CD4-positive, alpha-beta T cell treated with Interferon gamma for 1 hour (primary cell): ENCODE results near the gene THTPA.

Experiments used
- DNase-seq: peaks from one replicate; pipeline ENCODE4 v3.0.0-alpha.2; 2020

Gene THTPA

GRCh38 chr14:23556700-23557440, 799 bp downstream of the THTPA start:
- no peak for DNase-seq

- DNase-seq, result no peak
These were observed 1.4 kb downstream of the THTPA start for GRCh38 chr14:23557521-23557920.

GRCh38 chr14:23557946-23558345, 1.9 kb downstream of the THTPA start:
- DNase-seq, result no peak

- no peak for DNase-seq
These were observed 2.4 kb downstream of the THTPA start for GRCh38 chr14:23558346-23559009.

- DNase-seq, result peak; percentile 55
These were observed 3.2 kb downstream of the THTPA start for GRCh38 chr14:23559010-23559925.

GRCh38 chr14:23559926-23560520, 4.0 kb downstream of the THTPA start:
- DNase-seq, result no peak

GRCh38 chr14:23561259-23561658, 5.2 kb downstream of the THTPA start:
- no peak for DNase-seq

GRCh38 chr14:23561873-23562821, 6.1 kb downstream of the THTPA start:
- no peak for DNase-seq

- DNase-seq, result peak; percentile 41
These were observed 6.9 kb downstream of the THTPA start for GRCh38 chr14:23562822-23563472.

- DNase-seq, result no peak
These were observed 7.6 kb downstream of the THTPA start for GRCh38 chr14:23563473-23564180.

- no peak for DNase-seq
These were observed 8.2 kb downstream of the THTPA start for GRCh38 chr14:23564181-23564812.

GRCh38 chr14:23564876-23565275, 8.8 kb downstream of the THTPA start:
- DNase-seq, result no peak

GRCh38 chr14:23565626-23566025, 9.6 kb downstream of the THTPA start:
- no peak for DNase-seq

- no peak for DNase-seq
These were observed 10.2 kb downstream of the THTPA start for GRCh38 chr14:23566112-23566777.

- DNase-seq, result no peak
These were observed 10.7 kb downstream of the THTPA start for GRCh38 chr14:23566778-23567185.

- peak; percentile 85 for DNase-seq
These were observed 11.3 kb downstream of the THTPA start, which contains the start of gene AP1G2 for GRCh38 chr14:23567186-23568020. AP1G2 (minus strand) TSS chr14:23567791; CDS start chr14:23567314, 477 bp downstream.

- no peak for DNase-seq
These were observed 12.0 kb downstream of the THTPA start for GRCh38 chr14:23568021-23568599.
